OCI-LY1 (cell line): ENCODE results near the gene MAP7D1.

Experiments used
- H2AFZ ChIP-seq: fragments of 200-600 bp; sonication (generic), shearing (Covaris generic); 2 replicates; pipeline ENCODE4 v1.6.0; 2014; ENCODE audit warnings: antibody characterized with exemption, mild to moderate bottlenecking, low read length
- H3F3A ChIP-seq: fragments of 200-600 bp; sonication (generic), shearing (Covaris generic); 2 replicates; pipeline ENCODE4 v1.6.0; 2014; ENCODE audit warnings: mild to moderate bottlenecking, antibody characterized with exemption, low read length, moderate library complexity; ENCODE audit not compliant: insufficient read depth
- H3K27ac ChIP-seq: fragments of 200-600 bp; sonication (generic); 2 replicates; pipeline ENCODE4 v1.5.1; 2014; ENCODE audit warnings: low read length, mixed run types, mild to moderate bottlenecking, low read depth; ENCODE audit not compliant: poor library complexity, severe bottlenecking
- H3K27me3 ChIP-seq: fragments of 200-600 bp; sonication (generic); 2 replicates; pipeline ENCODE4 v1.6.0; 2014; ENCODE audit warnings: antibody characterized with exemption, mild to moderate bottlenecking, low read length, moderate library complexity; ENCODE audit not compliant: insufficient read depth
- H3K36me3 ChIP-seq: fragments of 200-600 bp; sonication (generic); 2 replicates; pipeline ENCODE4 v1.6.1; 2014; ENCODE audit warnings: mild to moderate bottlenecking, antibody characterized with exemption, low read length, moderate library complexity, mixed read lengths; ENCODE audit not compliant: insufficient read depth
- H3K4me1 ChIP-seq: fragments of 200-600 bp; sonication (generic); 2 replicates; pipeline ENCODE4 v1.5.1; 2014; ENCODE audit warnings: mild to moderate bottlenecking, low read length, moderate library complexity; ENCODE audit not compliant: insufficient read depth, severe bottlenecking
- H3K4me2 ChIP-seq: fragments of 200-600 bp; sonication (generic), shearing (Covaris generic); 2 replicates; pipeline ENCODE4 v1.6.1; 2014; ENCODE audit warnings: low read length
- H3K4me3 ChIP-seq: fragments of 200-600 bp; sonication (generic); 2 replicates; pipeline ENCODE4 v1.5.1; 2014; ENCODE audit warnings: low read length, low read depth, mild to moderate bottlenecking, mixed read lengths; ENCODE audit not compliant: poor library complexity, severe bottlenecking
- H3K79me2 ChIP-seq: fragments of 200-600 bp; shearing (Covaris generic); 2 replicates; pipeline ENCODE4 v1.6.1; 2016; ENCODE audit warnings: mixed run types, low read length, mixed read lengths; ENCODE audit not compliant: insufficient read depth
- H3K9ac ChIP-seq: fragments of 200-600 bp; sonication (generic), shearing (Covaris generic); 2 replicates; pipeline ENCODE4 v1.6.1; 2014; ENCODE audit warnings: mild to moderate bottlenecking, low read length, mixed read lengths
- H3K9me2 ChIP-seq: fragments of 200-600 bp; sonication (generic), shearing (Covaris generic); 2 replicates; pipeline ENCODE4 v1.6.1; 2014; ENCODE audit warnings: low read depth, mild to moderate bottlenecking, low read length, mixed read lengths
- H3K9me3 ChIP-seq: fragments of 200-600 bp; shearing (Covaris generic); 2 replicates; pipeline ENCODE4 v1.6.1; 2014; ENCODE audit warnings: low read length, mixed read lengths
- H4K20me1 ChIP-seq: fragments of 200-600 bp; sonication (generic), shearing (Covaris generic); 2 replicates; pipeline ENCODE4 v1.6.0; 2016; ENCODE audit warnings: mild to moderate bottlenecking, low read length; ENCODE audit not compliant: insufficient read depth
- EZH2 ChIP-seq: fragments of 200-600 bp; sonication (generic), shearing (Covaris generic); IDR thresholded peaks from 2 replicates; pipeline ENCODE4 v1.8.0; 2017; ENCODE audit warnings: borderline replicate concordance, mixed run types, mild to moderate bottlenecking, antibody characterized with exemption, low read length, moderate library complexity, mixed read lengths
- TF ChIP-seq, protein P1 (sequence below): fragments of 200-600 bp; sonication (generic), shearing (Covaris generic); IDR thresholded peaks from 2 replicates; pipeline ENCODE4 v1.5.1; 2017; ENCODE audit warnings: mild to moderate bottlenecking, antibody characterized with exemption, low read length, moderate library complexity, mixed read lengths

The MAP7D1 gene

GRCh38 chr1:36139521-36139920 lies 16.4 kb upstream of the MAP7D1 start:
- no peaks in the 10 kb centered on the region for H4K20me1 ChIP-seq

GRCh38 chr1:36142121-36142520 lies 13.8 kb upstream of the MAP7D1 start:
- H3K27me3 ChIP-seq, result no peaks in the 10 kb centered on the region
- H3F3A ChIP-seq, result no peaks in the 10 kb centered on the region
- peaks cover 11% of the 10 kb centered on the region for H3K79me2 ChIP-seq
- no peak overlapping the region for H3K27ac ChIP-seq
- no peaks in the 10 kb centered on the region for H3K4me1 ChIP-seq
- H3K36me3 ChIP-seq, result peaks cover 57% of the 10 kb centered on the region
- TF ChIP-seq, protein P1, sequence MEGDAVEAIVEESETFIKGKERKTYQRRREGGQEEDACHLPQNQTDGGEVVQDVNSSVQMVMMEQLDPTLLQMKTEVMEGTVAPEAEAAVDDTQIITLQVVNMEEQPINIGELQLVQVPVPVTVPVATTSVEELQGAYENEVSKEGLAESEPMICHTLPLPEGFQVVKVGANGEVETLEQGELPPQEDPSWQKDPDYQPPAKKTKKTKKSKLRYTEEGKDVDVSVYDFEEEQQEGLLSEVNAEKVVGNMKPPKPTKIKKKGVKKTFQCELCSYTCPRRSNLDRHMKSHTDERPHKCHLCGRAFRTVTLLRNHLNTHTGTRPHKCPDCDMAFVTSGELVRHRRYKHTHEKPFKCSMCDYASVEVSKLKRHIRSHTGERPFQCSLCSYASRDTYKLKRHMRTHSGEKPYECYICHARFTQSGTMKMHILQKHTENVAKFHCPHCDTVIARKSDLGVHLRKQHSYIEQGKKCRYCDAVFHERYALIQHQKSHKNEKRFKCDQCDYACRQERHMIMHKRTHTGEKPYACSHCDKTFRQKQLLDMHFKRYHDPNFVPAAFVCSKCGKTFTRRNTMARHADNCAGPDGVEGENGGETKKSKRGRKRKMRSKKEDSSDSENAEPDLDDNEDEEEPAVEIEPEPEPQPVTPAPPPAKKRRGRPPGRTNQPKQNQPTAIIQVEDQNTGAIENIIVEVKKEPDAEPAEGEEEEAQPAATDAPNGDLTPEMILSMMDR, result no peak
- TF ChIP-seq EZH2, result no peak
- H2AFZ ChIP-seq, result no peak overlapping the region
- peaks cover 3% of the 10 kb centered on the region; the same call in 1 of the 2 replicates for H3K9me3 ChIP-seq
- H3K9ac ChIP-seq, result no peak overlapping the region
- no peaks in the 10 kb centered on the region for H3K9me2 ChIP-seq
- no peak overlapping the region for H3K4me2 ChIP-seq
- no peak overlapping the region for H3K4me3 ChIP-seq
- no peaks in the 10 kb centered on the region for H4K20me1 ChIP-seq

More at GRCh38 chr1:36139521-36139920, 16.4 kb upstream of the MAP7D1 start:
- TF ChIP-seq, protein P1, result no peak
- no peak for TF ChIP-seq EZH2
- H3K27ac ChIP-seq, result no peak overlapping the region
- no peak overlapping the region for H3K4me2 ChIP-seq
- H3K4me1 ChIP-seq, result no peaks in the 10 kb centered on the region
- no peaks in the 10 kb centered on the region for H3K27me3 ChIP-seq
- H3K79me2 ChIP-seq, result peaks cover 10% of the 10 kb centered on the region
- no peak overlapping the region for H3K9ac ChIP-seq
- peaks cover 60% of the 10 kb centered on the region for H3K36me3 ChIP-seq
- no peak overlapping the region for H3K4me3 ChIP-seq
- peaks cover 3% of the 10 kb centered on the region; the same call in 1 of the 2 replicates for H3K9me3 ChIP-seq
- H3F3A ChIP-seq, result no peaks in the 10 kb centered on the region
- H2AFZ ChIP-seq, result no peak overlapping the region
- H3K9me2 ChIP-seq, result no peaks in the 10 kb centered on the region

- no peak overlapping the region for H3K27ac ChIP-seq
Observed at GRCh38 chr1:36143424-36143823, 12.5 kb upstream of the MAP7D1 start.

More at GRCh38 chr1:36143424-36143823, 12.5 kb upstream of the MAP7D1 start:
- Histone ChIP-seq H3K9ac (no peak overlapping the region), H3K9me3 (peaks cover 3% of the 10 kb centered on the region; the same call in 1 of the 2 replicates), H2AFZ (no peak overlapping the region), H3K4me1 (peaks cover 5% of the 10 kb centered on the region), H3K27me3 (no peaks in the 10 kb centered on the region), H3K9me2 (no peaks in the 10 kb centered on the region), H3K79me2 (peaks cover 11% of the 10 kb centered on the region), H3F3A (no peaks in the 10 kb centered on the region), H3K4me3 (no peak overlapping the region), H3K36me3 (peaks cover 47% of the 10 kb centered on the region), H3K4me2 (no peak overlapping the region), H4K20me1 (no peaks in the 10 kb centered on the region)
- no peak for TF ChIP-seq EZH2
- TF ChIP-seq, protein P1, result no peak
